NCI-H2171 (cell line): ENCODE measurements around the gene PODNL1.

Source experiments
- DNase-seq: peaks from one replicate; lab custom pipeline; 2025; lab: John Stamatoyannopoulos, UW

The PODNL1 gene

DNA sequence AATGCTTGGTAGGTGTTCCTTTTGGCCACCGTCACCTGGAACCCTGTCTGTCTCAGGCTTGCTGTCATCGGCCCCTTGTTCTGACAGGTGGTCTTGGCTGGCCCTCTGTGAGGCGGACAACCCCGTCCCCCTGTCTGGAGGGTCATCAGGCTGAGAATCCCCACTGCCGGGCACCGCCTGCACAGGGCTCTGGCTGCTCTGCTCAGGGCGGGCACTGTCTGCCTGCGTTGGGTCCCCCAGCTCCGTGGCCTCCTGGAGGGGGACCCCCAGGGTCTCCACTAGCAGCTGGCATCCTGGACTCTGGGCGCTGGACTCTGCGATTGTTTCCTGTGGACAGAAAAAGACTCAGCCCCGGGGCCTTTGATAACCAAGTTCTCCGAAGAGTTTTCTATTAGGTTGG lies 48.1 kb downstream of the PODNL1 start:
- no peak for DNase-seq

DNA sequence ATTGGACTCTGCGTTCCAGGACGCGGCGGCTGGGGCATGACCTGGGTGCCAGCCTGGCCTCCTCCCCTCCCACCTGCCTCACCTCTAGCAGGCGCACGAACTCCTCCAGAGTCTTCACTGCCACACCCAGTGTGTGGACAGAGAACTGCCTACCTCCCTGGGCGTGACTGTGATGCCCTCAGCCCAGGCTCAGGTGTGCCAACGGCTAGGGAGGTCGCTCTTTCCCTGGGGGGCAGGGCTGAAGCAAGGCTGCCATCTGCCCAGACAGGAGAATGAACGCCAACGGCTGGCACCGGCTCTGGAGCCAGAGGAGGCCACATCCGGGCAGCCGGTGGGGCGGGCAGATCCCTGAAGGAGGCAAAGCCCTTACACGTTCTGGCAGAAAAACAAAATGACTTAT lies 49.9 kb downstream of the PODNL1 start:
- peak; percentile 60 for DNase-seq

DNA sequence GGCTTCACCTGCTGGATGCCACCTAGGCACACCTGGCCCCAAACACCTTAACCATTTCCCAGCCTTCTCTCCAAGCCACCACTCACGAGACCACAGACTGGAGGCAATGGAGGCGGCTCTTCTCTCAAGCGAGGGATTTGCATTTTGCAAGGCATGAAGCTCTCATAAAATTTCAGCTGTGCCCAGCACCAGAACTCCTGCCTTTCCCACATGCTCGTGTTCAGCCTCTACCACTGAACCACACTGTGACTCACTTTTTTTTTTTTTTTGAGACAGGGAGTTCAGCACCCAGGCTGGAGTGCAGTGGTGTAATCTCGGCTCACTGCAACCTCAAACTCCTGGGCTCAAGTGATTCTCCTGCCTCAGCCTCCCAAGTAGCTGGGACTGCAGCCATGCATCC lies 50.7 kb downstream of the PODNL1 start:
- no peak for DNase-seq

DNA sequence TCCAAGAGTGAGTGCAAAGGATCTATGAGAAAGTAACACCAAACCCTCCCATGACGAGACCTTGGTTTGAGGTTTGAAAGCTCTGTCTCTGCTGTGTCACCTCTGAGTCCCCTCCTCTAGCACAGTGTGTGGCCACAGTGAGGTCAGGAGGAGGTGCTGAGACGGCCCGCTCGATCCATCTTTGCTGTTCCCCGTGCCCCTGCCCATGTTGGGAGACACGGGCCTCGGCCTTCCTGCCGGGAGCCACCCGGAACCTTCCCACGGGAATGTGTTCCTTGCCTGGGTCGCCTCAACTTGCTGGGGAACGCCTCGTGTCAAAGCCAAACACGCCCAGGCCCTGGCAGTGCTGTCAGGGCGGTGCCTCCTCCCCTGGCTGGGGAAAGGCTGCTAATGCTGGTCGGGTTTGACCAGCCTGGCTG lies 51.2 kb downstream of the PODNL1 start:
- DNase-seq: no peak

DNA sequence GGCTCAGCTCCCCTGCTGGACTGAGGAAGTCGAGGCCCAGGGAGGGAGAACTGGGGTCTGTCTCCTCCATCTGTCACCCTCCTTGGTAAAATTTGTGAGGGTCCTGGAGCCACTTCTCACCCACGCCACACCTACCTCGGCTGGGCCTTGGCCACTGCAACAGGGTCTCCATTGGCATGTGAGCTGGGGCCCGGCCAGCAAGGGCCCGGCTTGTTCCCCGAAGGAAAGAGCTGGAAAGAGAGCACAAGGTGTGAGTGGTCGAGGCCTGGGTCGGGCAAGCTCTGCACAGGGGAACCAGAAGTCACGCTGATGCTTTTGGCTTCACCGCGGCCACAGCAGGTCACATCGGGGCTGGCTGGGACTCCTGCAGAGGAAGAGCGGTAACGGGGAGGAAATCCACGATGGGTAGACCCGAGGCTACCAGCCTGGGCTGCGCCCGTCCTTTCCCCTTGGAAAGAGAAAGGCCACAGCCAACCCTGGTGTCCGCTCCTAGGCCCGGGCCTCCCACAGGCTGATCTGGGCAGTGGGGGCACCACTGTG lies 52.3 kb downstream of the PODNL1 start:
- DNase-seq: no peak

DNA sequence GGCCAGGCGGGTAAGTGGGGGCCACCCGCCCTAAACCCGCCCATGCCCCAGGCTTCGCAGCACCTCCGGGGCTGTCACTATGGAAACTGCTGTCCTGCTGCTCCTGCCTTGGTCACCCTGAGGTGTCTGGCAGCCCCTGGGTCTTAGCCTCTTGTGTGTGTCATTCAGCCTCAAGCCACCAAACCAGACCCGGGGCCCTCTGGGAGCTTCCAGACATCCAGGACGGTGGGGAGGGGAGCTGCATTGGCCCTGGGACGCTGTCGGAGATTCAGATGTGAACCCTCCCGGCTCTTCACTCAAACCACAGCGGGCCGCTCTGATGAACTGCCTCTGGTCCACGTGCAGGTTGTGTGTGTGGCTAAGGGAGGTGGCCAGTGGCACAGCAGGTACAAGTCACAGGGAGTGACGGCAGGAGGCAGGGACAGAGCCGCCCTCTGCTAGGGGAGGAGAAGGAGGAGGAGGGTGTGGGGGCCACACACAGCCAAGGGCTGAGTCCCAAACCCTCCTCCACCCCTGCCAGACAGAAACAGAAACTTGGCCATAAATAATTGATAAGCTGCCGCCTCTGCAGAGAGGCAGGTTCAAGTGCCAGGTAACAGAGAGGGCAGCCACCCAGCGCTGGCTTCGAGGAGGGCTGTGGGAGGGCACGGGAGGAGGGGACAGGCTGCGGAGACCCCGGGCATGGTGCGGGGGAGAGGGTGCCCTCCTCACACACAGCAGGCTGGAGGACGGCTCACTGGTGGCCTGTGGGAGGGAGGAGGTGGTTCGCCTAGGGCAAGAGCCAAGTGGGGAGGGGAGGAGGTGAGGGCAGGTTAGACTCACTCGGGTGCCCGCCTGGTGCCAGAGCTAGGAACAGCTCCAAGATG lies 53.3 kb downstream of the PODNL1 start:
- DNase-seq: no peak

DNA sequence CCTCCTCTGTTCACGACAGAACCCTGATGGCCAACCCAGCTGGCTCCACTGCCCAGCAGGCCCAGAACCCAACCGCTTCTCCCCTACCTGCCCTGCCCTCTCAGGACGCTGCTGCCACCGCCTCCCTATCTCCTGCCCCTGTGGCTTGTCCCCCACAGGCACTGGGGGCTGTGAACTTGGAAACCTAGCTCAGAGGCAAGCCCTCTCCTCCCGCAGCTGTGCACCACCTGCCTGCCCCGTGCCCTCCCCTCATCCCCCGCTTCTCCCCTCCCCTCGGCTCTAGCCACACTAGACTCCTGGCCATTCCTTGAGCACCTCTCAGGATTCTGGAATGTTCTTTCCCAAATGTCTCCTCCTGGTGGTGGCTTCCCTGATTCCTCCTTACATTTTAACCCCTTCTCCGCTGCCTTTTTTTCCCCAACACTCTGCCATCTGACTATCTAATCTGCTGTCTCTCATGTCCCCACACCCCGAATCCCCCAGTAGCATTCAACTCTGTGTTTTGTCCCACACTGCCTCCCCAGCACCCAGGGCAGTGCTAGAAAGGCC lies 54.6 kb downstream of the PODNL1 start:
- no peak for DNase-seq

DNA sequence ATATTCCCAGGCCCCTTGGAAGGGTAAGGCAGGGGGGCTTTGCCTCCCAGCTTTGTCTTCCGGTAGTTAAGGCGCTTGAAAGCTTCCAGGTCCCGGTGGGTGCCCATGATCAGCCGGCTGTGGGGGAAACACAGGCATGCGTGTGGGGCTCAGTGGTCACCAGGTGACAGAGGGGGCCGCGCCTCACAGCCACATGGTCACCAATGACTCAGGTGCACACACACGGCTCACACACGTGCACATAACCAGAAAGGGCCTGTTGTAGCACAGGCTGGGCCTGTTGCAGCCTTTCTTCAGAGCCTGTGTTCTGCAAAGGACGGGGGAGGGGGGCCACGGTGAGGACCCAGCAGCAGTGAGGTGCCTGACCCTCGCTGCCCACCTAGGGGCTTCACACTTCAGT lies 55.4 kb downstream of the PODNL1 start:
- DNase-seq: no peak

DNA sequence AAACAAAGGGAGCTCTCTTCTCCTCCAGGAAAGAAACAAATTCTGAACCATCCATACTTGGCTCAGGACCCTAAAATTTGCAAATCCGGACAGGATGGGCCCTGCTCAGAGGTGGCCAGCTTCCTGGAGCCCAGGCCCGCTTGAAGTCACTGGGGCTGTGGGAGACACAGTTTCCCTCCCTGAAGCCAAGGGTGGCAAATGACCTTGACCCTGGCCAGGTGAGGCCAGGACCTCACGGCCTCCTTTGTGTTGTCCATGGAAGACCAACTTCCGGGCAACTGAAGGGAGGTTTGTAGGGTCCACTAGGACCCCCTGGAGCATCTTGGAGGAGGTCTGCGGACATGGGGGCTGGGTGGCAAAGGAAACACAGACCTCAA lies 55.8 kb downstream of the PODNL1 start:
- DNase-seq: no peak

DNA sequence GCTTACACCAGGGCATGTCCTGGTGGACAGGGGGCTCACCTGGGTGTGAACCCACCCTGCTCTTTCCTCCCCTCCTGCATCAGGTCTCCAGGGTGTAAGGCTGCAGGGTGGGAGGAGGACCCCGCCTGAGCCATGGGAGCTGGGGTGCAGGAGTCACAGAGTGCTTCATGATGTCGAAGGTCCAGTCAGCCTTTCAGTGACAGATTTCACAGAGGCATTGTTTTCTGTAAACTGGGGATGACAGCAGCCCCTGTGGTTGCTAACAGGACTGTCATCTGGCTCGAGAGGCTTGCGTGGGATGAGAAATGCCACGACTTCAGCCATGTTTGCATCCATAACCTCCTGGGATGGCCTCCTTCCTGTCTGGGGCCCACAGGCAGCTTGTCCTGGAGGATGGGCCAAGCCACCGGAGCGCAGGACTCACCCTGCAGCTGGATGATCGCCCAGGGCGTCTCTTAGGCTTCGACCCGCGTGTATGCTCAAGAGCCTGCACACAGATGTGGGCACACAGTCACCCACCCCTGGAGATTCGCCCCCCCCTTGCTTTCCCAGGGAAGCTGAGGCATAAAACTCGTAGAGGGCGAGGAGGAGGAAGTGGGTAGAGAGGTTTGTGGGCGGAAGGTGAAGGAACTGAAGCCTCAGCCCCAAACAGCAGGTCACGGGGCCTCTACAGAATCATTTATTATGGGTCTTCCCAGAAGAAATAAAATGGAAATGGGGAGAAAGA lies 56.4 kb downstream of the PODNL1 start:
- DNase-seq: no peak

DNA sequence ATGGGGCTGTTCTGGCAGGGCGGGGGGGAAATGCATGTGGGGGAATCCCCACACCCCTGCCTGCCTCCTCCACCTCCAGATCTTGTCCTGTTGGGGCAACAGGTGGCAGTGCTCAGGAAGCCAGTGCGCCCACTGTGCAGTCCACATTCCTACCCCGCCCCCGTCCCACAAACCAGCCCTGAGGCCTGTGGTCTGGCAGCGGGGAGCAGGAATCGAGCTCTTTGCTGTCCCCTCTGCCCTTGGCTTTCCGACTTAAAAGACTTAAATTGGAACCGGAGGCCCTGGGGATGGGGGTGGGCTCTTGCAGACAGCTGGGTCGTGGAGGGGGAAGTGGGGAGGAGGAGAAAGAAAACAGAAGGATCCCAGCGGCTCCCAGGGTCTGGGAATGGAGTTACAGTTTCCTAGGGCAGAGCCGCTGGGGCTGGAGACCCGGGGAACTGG lies 56.9 kb downstream of the PODNL1 start:
- DNase-seq: no peak
